Aorta (tissue), 5 donors: Measurements from ENCODE around the gene DGLUCY. TPM values are rescaled to one million over a fixed set of nuclear protein-coding genes. Genes with fewer than 3 reads are reported as not detected.

ENCODE experiments used
- ATAC-seq: fragments of 200-7000 bp; cut with Tn5 transposase; one replicate; pipeline ENCODE4 v1.9.1; 2022; ENCODE audit warnings: moderate library complexity; ENCODE audit not compliant: low FRiP score
- DNase-seq, 2 donors: peaks; one replicate each; pipeline ENCODE4 v3.0.0-alpha.2; 2020
- H3K27ac ChIP-seq, 2 donors: one replicate each; pipeline ENCODE4 v1.5.1; 2013; ENCODE audit warnings: low read length in 2 of 2, mild to moderate bottlenecking in 2 of 2, moderate library complexity in 2 of 2, control low read depth in 1 of 2, inconsistent platforms in 1 of 2, low read depth in 1 of 2
- H3K27me3 ChIP-seq, 2 donors: one replicate each; pipeline ENCODE4 v1.6.1; 2013; ENCODE audit warnings: control low read depth in 1 of 2, low read length in 1 of 2, mild to moderate bottlenecking in 1 of 2, moderate library complexity in 1 of 2; ENCODE audit not compliant: insufficient read depth in 2 of 2, control insufficient read depth in 1 of 2
- H3K36me3 ChIP-seq, 2 donors: one replicate each; pipeline ENCODE4 v1.6.1; 2013; ENCODE audit warnings: control low read depth in 1 of 2, low read length in 1 of 2, mild to moderate bottlenecking in 1 of 2; ENCODE audit not compliant: insufficient read depth in 2 of 2, control insufficient read depth in 1 of 2
- H3K4me1 ChIP-seq, 2 donors: one replicate each; pipeline ENCODE4 v1.6.1; 2013; ENCODE audit warnings: low read length in 2 of 2, control low read depth in 1 of 2, mild to moderate bottlenecking in 1 of 2, moderate library complexity in 1 of 2; ENCODE audit not compliant: insufficient read depth in 2 of 2, control insufficient read depth in 1 of 2
- H3K4me3 ChIP-seq, 2 donors: one replicate each; pipeline ENCODE4 v1.5.1; 2013; ENCODE audit warnings: low read length in 2 of 2, control low read depth in 1 of 2, mild to moderate bottlenecking in 1 of 2
- H3K9me3 ChIP-seq: one replicate; pipeline ENCODE4 v1.6.1; 2013; ENCODE audit warnings: mild to moderate bottlenecking, low read length; ENCODE audit not compliant: control insufficient read depth
- WGBS, 2 donors: extraction: QIAGEN DNeasy Blood & Tissue Kit; methylation state at CpG; one replicate each; pipeline ENCODE4 v1.1.7; 2013; 5-methylcytosine and 5-hydroxymethylcytosine counted together
- intact Hi-C, 2 donors: fragments of 100-400 bp; cut with DNase I; formaldehyde crosslinking; loops; one replicate each; pipeline versions ENCODE4 v1.14.2 to v1.15.0; 2022
- polyA plus RNA-seq, 2 donors: library from polyadenylated mRNA; stranded (reverse); fragments of 200-250 nt; gene quantifications; one replicate each; pipeline ENCODE4 v1.2.3, GENCODE V29; 2013
- total RNA-seq, 2 donors: library from RNA; stranded (reverse); fragmentation: NEBNext Ultra II Directional; extraction: Animal tissue kit (Norgen Biotek cat#: 25700); gene quantifications; one replicate each; pipeline ENCODE4 v1.2.1, GENCODE V29; 2021
- donor health status: healthy with polysubstance abuse.
- donor health status: Bipolar disorder and iron deficiency.
- donor health status: DM: no; HTN: no; CAD: no.
- donor health status: DM: no; HTN: no; CAD: no.
- donor health status: DM: yes; HTN: yes; CAD: no.

DGLUCY gene
- total and polyA plus RNA-seq, 4 donors, result 11.9 to 55.5 (median 19.3) TPM

DNA sequence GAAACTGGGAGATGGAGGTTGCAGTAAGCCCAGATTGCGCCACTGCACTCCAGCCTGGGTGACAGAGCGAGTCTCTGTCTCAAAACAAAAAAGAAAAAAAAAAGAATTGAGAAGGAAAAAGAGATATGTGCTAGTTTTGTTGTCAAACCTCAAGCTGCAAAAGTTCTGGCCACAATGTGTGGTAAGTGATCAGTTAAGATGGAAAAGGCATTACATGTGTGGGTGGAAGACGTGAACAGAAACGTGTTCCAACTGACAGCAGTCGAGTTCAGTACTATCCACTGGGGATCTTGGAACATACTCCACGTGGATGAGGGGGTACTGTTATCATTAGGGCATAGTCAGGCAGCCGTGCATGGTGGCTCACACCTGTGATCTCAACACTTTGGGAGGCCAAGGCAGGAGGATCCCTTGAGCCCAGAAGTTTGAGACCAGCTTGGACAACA is 113.3 kb downstream of the DGLUCY start:
- H3K27ac ChIP-seq, result no peak overlapping the region
- ATAC-seq (no peak), DNase-seq (no peak)
- peaks cover 2% of the 10 kb centered on the region for H3K9me3 ChIP-seq
- no peaks in the 10 kb centered on the region for H3K36me3 ChIP-seq
- no peaks in the 10 kb centered on the region for H3K4me1 ChIP-seq
- WGBS, 2 donors, result 89 to 90% methylated on average over 7 of the region's 7 CpGs
- no peak overlapping the region for H3K4me3 ChIP-seq
- intact Hi-C loops, result no loop called here
- no peaks in the 10 kb centered on the region for H3K27me3 ChIP-seq

DNA sequence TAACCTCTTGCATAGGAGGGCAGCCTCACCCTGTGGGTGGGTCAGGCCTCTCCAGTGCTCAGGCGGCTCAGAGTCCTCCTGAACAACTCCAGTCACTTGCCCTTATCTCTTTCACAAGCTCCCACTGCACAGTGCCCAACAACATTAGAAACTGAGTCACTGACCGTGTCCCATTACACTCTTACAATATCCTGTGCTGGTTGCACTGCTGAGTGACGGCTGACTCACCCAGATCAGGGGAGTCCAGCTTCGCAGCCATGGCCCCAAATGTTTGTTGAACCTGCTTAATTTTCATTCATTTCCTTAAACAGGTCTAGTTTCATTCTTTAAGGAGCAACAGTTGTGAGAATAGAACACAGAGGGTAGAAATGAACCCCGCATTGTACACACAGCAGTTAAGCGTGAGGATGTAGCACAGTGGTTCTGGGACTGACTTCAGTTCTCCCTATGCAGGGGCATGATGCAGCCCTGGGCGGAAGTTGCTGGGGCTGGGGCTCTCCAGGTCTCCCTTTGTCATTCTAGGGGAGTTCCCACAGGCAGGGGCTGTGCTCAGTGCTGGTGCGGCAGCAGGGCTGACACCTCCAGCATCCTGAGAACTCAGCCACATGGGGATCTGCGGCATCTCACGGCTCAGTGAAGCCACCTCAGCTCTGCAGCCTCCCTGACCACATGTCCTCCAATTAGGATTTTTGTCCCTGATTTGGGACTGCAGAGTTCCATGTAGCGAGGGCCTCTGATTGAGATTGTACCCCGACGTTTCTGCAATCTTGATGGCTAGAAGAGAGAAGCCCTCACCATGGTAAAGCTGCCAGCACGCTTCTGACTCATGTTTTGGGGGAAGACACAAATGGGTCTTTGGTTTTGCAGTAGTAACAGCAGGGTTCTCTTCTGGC is 114.5 kb downstream of the DGLUCY start:
- no peaks in the 10 kb centered on the region for H3K36me3 ChIP-seq
- H3K4me3 ChIP-seq, result no peak overlapping the region
- no peaks in the 10 kb centered on the region for H3K4me1 ChIP-seq
- DNase-seq, result no peak
- ATAC-seq, result no peak
- H3K27me3 ChIP-seq, result no peaks in the 10 kb centered on the region
- intact Hi-C loops, result no loop called here
- H3K9me3 ChIP-seq, result peaks cover 2% of the 10 kb centered on the region
- H3K27ac ChIP-seq, result no peak overlapping the region
- 92 to 94% methylated on average over 14 of the region's 14 CpGs for WGBS, 2 donors

DNA sequence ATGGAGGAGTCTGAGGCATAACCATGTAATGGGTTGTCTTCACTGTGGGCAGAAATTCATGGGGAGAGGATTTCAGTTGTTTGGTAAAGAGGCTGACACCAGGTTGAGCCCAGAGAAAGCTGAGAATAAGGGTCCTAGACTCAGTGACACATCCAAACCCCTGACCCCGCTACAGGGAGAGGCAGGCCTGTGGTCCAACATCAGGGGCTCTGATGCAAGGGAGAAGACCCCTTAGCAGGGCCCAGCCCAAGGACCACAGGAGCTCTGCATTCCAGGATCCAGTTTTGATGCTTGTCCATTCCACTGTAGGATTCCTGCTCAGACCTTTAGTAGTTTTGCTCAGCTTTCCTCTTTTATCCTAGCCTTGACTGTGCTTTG is 115.1 kb downstream of the DGLUCY start:
- no peaks in the 10 kb centered on the region for H3K27me3 ChIP-seq
- no peak overlapping the region for H3K27ac ChIP-seq
- no peaks in the 10 kb centered on the region for H3K36me3 ChIP-seq
- ATAC-seq, result no peak
- DNase-seq, result peak in 1 of 2 donors; percentile 50
- intact Hi-C loops, result no loop called here
- no peak overlapping the region for H3K4me3 ChIP-seq
- peaks cover 4% of the 10 kb centered on the region for H3K9me3 ChIP-seq
- WGBS, 2 donors, result 98 to 100% methylated on average over 1 of the region's 1 CpG
- H3K4me1 ChIP-seq, result no peaks in the 10 kb centered on the region

DNA sequence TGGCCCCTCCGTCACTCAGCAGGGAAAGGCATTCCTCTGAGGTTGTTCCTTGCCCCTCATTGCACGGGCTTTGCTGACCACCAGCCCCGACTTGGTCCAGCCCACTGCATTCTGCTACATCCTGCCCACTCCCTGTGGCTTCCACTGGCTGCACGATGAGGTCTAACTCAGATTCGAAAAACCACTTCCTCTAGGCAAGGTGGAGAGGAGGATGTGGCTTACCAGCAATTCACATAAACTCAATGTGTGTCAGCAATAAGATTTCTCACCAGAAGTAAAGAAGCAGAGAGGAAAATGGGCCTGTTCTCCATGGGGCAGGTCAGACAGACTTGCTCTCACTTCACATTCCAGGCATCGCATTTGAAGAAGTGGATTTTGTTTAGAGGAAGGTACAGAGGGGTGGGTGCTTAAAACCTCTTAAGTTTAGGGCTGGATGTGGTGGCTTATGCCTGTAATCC is 115.9 kb downstream of the DGLUCY start:
- Histone ChIP-seq H3K4me3 (no peak overlapping the region), H3K9me3 (peaks cover 4% of the 10 kb centered on the region), H3K36me3 (no peaks in the 10 kb centered on the region), H3K27ac (no peak overlapping the region), H3K4me1 (no peaks in the 10 kb centered on the region), H3K27me3 (no peaks in the 10 kb centered on the region)
- intact Hi-C loops, result no loop called here
- 91 to 92% methylated on average over 6 of the region's 6 CpGs for WGBS, 2 donors
- ATAC-seq (no peak), DNase-seq (no peak)

- Histone ChIP-seq H3K27me3 (no peaks in the 10 kb centered on the region), H3K4me1 (no peaks in the 10 kb centered on the region), H3K36me3 (no peaks in the 10 kb centered on the region), H3K4me3 (no peak overlapping the region), H3K27ac (no peak overlapping the region), H3K9me3 (peaks cover 4% of the 10 kb centered on the region)
- WGBS, 2 donors, result 91% methylated on average over 4 of the region's 4 CpGs
- intact Hi-C loops, result no loop called here
- no peak for ATAC-seq
- no peak for DNase-seq
Observed at GRCh38 chr14:91230397-91231035, 116.6 kb downstream of the DGLUCY start.

GRCh38 chr14:91231446-91231845 is 117.6 kb downstream of the DGLUCY start:
- Histone ChIP-seq H3K27ac (no peak overlapping the region), H3K36me3 (no peaks in the 10 kb centered on the region), H3K27me3 (no peaks in the 10 kb centered on the region), H3K9me3 (peaks cover 4% of the 10 kb centered on the region), H3K4me3 (no peak overlapping the region), H3K4me1 (no peaks in the 10 kb centered on the region)
- intact Hi-C loops, result no loop called here
- no peak for ATAC-seq
- WGBS, 2 donors, result 86 to 91% methylated on average over 3 of the region's 3 CpGs
- no peak for DNase-seq

- Histone ChIP-seq H3K9me3 (peaks cover 4% of the 10 kb centered on the region), H3K4me3 (no peak overlapping the region), H3K27me3 (no peaks in the 10 kb centered on the region), H3K27ac (no peak overlapping the region), H3K36me3 (no peaks in the 10 kb centered on the region), H3K4me1 (no peaks in the 10 kb centered on the region)
- DNase-seq, result peak in 1 of 2 donors; percentile 19
- intact Hi-C loops, result no loop called here
- no peak for ATAC-seq
- WGBS, 2 donors, result 91 to 92% methylated on average over 2 of the region's 2 CpGs
Observed at GRCh38 chr14:91232052-91232451, 118.2 kb downstream of the DGLUCY start.

- Histone ChIP-seq H3K36me3 (no peaks in the 10 kb centered on the region), H3K27me3 (no peaks in the 10 kb centered on the region), H3K4me1 (no peaks in the 10 kb centered on the region), H3K27ac (no peak overlapping the region), H3K9me3 (peaks cover 4% of the 10 kb centered on the region), H3K4me3 (no peak overlapping the region)
- no peak for DNase-seq
- intact Hi-C loops, result no loop called here
- WGBS, 2 donors, result 78 to 96% methylated on average over 2 of the region's 2 CpGs
- ATAC-seq, result no peak
Observed at GRCh38 chr14:91232603-91233002, 118.7 kb downstream of the DGLUCY start.
